RWPE1 (cell line): ENCODE results near the gene DERL3.

Source experiments
- CTCF ChIA-PET: fragments of 350-600 bp; sonication (Branson Sonifier 250); formaldehyde crosslinking; extraction: SDS; loops from one replicate; lab custom pipeline; 2021; lab: Yijun Ruan, JAX
- POLR2A ChIA-PET: fragments of 400-600 bp; formaldehyde crosslinking; extraction: SDS; loops from one replicate; lab custom pipeline; 2020; ENCODE audit warnings: antibody characterized with exemption; ENCODE audit not compliant: low non-redundant PET; lab: Yijun Ruan, JAX
- DNase-seq: peaks from one replicate; pipeline ENCODE4 v3.0.0; 2012; ENCODE audit warnings: low spot score
- H3K27ac ChIP-seq: fragments of 450-650 bp; 2 replicates; pipeline ENCODE4 v1.5.1; 2017
- CTCF ChIP-seq: fragments of 450-650 bp; conservative IDR thresholded peaks from 2 replicates; pipeline ENCODE4 v1.5.1; 2017; ENCODE audit warnings: low read depth, mild to moderate bottlenecking

The DERL3 gene

GRCh38 chr22:23826510-23827350 lies 12.1 kb downstream of the DERL3 start:
- H3K27ac ChIP-seq, result peak overlapping the region; percentile 64
- ChIA-PET CTCF (interaction anchor here (0.6 kb wide), 1 partner anchor 84 kb away, joined by 3 read pairs; no protein-coding TSS in a partner anchor), POLR2A (no interaction called here)
- no peak for DNase-seq
- no peak for TF ChIP-seq CTCF

GRCh38 chr22:23825246-23825905 lies 13.4 kb downstream of the DERL3 start:
- ChIA-PET CTCF (no interaction called here), POLR2A (no interaction called here)
- TF ChIP-seq CTCF, result no peak
- DNase-seq, result no peak
- peak overlapping the region; percentile 64 for H3K27ac ChIP-seq

GRCh38 chr22:23824476-23825245 lies 14.1 kb downstream of the DERL3 start:
- peak overlapping the region; percentile 64 for H3K27ac ChIP-seq
- DNase-seq, result no peak
- ChIA-PET CTCF (no interaction called here), POLR2A (no interaction called here)
- no peak for TF ChIP-seq CTCF

GRCh38 chr22:23823331-23823791 lies 15.4 kb downstream of the DERL3 start:
- CTCF ChIA-PET, result interaction anchor here (0.6 kb wide), 1 partner anchor 21 kb away, joined by 9 read pairs; no protein-coding TSS in a partner anchor
- no peak for TF ChIP-seq CTCF
- DNase-seq, result no peak
- POLR2A ChIA-PET, result no interaction called here
- peak overlapping the region; percentile 64 for H3K27ac ChIP-seq

- CTCF ChIA-PET, result no interaction called here
- TF ChIP-seq CTCF, result no peak
- H3K27ac ChIP-seq, result peak overlapping the region; percentile 74
- POLR2A ChIA-PET, result no interaction called here
- DNase-seq, result no peak
These were observed 16.6 kb downstream of the DERL3 start for GRCh38 chr22:23822101-23822671.
